GM04504 (cell line): Measurements from ENCODE around the gene PPP2R3C.
"Not testable (repeated sequence)": the region's sequence is repeated elsewhere in the genome, so short reads cannot be mapped to it uniquely, and the experiment has no call there.

Experiments
- DNase-seq: peaks from one replicate; pipeline ENCODE4 v3.0.0-alpha.2; 2012; ENCODE audit warnings: low read depth

PPP2R3C gene

DNA sequence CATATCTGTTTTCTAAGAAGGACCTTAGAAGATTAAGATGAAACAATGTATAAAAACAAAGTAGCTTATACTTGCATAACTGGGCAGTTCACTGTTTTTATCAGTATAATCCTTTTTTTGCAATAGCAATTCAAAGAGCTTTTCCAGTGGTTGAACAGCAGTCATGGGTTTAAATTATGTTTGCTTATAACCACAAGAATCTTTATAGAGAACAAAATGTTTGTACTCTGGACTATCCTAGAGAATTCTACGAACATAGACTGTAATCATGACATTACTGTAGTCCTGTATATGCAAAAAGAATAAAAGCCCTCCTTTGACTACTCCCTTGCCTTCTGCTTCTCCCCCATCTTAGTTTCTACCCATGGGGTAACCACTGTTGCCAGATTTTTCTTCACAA is 70.0 kb downstream of the PPP2R3C start:
- DNase-seq = no peak

DNA sequence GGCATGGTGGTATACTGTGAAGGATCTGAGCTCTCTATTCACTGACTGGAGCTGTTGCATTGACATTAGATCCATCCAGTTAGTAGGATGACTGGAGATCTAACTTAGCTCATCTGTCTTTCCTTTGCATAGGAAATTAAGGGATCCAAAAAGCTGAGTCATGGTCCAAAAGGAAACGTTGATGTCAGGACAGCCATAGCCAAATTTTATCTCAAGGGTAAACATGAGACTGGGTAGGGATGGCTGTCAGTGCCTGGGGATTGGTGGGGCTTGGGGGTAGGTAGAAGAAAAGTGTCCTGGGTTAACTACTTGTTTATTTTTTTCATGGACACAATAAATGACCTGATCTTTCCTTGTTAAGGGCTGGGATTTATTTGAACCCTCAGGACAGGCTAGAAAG is 71.1 kb downstream of the PPP2R3C start:
- DNase-seq = peak; percentile 21

DNA sequence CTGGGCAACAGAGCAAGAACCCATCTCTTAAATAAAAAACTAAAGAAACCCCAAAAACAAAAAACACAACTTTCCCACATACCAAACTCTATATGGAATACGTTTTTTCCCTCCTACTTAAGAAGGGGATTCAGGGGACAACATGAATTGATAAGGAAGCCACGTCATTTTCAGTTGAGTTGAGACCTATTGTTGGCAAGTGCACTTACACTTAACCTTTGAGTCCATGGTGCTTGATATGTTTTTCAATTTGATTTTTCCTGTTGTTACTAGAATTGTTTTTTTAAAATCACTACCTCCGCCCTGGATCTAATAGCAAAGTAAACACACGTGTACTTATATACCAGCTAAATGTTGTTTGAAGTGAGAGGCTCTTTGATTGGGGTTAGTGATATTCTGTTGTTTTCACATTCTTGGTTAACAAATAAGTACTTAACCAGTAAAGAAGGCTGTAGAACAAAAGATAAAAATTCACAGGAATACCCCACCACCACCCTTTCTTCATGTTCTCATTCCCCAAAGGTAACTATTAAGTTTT is 73.7 kb downstream of the PPP2R3C start:
- no peak for DNase-seq

DNA sequence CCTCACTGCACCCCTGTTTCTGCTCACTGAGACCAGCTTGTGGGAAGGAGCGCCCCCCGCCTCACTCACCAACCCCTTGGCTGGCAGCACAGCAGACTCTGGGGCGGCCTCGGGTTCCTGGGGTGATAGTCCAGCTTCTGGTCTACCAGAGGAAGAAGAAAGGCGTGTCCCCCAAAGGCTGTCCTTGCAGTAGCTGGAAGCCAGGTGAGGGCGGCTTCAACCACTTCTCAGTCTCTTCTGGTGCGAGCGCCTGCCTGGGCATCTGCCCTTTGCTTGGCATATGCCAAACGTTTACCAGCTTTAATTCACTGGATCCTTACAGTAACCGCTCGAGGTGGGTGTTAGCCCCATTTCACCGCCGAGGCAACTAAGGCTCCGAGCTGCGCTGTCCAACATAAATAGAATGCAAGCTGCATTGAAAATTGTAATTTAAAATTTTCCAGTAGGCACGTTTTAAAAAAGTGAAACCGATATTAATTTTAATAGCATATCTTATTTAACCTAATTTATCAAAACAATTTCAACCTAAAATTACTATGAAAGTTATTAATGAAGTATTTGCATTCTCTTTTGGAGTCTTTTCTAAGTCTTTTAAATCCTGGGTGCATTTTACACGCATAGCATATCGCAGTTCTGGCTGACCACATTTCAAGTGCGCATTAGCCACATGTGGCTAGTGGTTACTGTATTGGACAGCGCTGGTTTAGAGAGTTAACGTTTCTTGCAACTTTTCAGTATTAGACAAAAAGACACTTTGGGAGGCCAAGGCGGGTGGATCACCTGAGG is 74.8 kb downstream of the PPP2R3C start:
- no peak for DNase-seq

DNA sequence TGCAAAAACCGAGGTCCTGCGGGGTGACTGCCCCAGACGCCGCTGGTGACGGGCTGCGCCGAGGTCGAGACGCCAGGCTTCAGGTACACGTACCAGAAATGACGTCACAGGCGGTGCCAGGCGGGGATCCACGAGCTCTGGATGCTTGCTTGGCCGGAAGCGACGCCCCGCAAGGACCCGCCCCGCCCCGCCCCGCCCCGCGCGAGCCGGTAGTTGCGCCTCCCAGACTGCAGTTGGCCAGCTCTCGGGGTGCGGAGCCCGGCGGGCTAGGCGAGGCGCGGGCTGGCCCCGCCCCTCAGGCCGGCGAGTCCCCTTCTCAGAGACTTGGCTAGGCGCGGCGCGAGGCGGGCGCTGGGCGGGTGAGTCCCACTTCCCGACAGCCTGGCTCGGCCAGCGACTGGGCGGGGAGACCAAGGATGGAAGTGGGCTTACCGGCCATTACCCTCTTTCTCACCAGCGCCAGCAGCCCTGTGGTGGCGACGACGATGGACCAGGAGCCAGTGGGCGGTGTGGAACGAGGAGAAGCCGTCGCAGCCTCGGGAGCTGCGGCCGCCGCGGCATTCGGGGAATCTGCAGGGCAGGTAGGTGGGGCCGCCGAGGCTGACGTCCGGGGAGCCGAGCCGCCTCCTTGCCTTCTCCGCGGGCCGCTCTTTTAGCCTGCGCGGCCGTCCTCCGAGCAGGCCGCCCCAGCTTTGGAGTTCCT is 75.6 kb downstream of the PPP2R3C start, which contains the start of gene FAM177A1:
Gene FAM177A1, plus strand, starts transcription at position 225 of the 703 bp plus-strand sequence. Its CDS starts 192 bp downstream, at position 417.
- peak; percentile 90 for DNase-seq

DNA sequence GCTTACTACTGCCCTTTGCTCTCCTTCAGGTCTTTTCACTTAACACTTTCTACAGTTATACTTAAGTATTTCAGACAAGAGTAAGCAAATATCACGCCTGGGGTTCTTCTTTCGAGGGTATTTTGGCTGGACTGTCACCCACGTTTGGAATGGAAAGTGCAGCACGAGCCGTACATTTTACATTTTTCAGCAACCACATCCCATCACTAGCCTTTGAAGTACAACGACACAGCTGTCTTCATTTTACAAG is 76.1 kb downstream of the PPP2R3C start:
- no peak for DNase-seq

DNA sequence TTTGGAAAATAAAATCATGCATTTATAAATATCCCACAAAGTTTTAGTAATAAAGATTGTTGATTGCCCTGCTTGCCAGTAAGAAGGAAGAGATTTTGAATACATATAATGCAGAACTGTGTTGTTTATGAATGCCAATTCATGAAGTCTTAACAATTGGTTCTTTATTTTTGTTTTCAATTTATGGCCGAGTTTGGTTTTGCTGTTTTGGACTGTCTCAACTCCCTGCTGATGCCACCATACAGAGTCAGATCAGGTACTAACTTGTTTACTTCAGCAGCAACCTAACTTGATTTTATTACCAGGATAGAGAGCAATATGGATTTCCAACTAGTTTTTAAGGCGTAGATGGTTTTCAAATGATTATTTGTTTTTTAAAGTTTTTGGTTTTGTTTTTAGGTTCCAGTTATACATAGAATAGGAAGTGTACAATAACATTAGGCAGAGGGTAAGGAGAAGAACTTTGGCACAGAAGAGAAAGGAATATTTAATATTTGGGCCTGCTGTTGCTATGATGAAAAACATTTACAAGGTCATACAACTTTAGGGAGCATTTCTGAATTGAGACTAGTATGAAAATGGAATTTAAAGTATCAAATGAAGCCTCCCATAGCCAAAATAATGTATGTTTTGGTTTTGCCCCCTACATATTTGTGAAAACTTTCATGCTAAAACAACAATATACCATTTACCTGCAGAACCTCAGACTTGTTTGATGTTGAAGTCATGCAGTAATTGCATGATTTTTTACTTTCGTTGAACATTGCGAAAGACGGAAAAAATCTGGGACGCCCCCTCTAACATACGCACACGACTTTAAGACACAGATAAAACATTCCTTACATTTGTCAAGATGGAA is 76.6 kb downstream of the PPP2R3C start:
- no peak for DNase-seq

DNA sequence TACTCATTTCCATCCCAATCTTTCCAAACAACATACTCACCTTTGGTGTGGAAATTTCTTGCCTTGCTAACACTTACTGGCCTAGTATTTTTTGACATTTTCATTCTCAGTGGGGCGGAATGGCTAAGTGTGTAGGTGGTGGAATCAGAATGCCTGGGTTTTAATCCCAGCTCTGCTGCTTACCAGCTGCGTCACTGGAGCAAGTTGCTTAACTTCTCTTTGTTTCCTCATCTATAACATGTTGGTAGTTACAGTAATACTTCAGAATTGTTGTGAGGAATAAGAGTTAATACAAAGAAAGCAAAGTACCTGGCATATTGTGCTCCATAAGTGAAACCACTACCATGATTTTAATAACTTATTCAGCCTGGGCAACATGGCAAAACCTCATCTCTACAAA is 78.7 kb downstream of the PPP2R3C start:
- DNase-seq = no peak

DNA sequence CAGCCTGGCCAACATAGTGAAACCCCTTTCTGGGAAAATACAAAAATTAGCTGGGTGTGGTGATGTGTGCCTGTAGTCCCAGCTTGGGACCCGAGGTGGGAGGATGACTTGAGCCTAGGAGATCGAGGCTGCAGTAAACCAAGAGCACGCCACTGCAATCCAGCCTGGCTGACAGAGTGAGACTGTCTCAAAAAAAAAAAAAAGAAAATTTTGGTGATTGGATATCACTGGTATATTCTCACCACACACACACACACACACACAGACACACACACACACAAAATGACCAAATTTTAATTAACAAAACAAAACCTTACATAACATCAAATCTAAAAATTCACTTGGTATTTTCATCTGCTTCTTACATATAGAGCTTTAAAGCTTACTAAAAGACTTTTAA is 79.2 kb downstream of the PPP2R3C start:
- DNase-seq = no peak

DNA sequence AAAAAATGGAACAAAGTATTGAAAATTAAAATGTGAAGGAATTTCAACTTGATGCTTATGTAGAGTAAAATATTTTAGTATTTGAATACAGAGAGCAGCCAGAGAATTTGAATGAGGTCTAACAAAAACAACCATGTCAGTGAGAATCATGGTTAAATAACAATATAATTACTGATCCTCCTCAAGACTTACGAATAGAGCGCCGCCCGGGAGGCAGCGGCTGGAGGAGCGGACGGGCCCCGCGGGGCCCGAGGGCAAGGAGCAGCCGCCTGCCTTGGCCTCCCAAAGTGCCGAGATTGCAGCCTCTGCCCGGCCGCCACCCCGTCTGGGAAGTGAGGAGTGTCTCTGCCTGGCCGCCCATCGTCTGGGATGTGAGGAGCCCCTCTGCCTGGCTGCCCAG is 83.5 kb downstream of the PPP2R3C start:
- DNase-seq = not testable (repeated sequence)
